A673 (cell line): ENCODE measurements around the gene LRFN4.

Experiments
- EZH2 ChIP-seq: fragments of 200-600 bp; sonication (generic); IDR thresholded peaks from 2 replicates; pipeline ENCODE4 v1.6.1; 2017; ENCODE audit warnings: borderline replicate concordance, low read depth, mild to moderate bottlenecking, mixed read lengths, antibody characterized with exemption, low read length; ENCODE audit not compliant: poor library complexity, severe bottlenecking
- TF ChIP-seq, protein P1 (sequence below): fragments of 300-800, 200-600 bp; sonication (generic); conservative IDR thresholded peaks from 2 replicates; pipeline ENCODE4 v1.5.1; 2017; ENCODE audit warnings: low read depth, mild to moderate bottlenecking, antibody characterized with exemption, low read length, moderate library complexity, mixed read lengths

DNA sequence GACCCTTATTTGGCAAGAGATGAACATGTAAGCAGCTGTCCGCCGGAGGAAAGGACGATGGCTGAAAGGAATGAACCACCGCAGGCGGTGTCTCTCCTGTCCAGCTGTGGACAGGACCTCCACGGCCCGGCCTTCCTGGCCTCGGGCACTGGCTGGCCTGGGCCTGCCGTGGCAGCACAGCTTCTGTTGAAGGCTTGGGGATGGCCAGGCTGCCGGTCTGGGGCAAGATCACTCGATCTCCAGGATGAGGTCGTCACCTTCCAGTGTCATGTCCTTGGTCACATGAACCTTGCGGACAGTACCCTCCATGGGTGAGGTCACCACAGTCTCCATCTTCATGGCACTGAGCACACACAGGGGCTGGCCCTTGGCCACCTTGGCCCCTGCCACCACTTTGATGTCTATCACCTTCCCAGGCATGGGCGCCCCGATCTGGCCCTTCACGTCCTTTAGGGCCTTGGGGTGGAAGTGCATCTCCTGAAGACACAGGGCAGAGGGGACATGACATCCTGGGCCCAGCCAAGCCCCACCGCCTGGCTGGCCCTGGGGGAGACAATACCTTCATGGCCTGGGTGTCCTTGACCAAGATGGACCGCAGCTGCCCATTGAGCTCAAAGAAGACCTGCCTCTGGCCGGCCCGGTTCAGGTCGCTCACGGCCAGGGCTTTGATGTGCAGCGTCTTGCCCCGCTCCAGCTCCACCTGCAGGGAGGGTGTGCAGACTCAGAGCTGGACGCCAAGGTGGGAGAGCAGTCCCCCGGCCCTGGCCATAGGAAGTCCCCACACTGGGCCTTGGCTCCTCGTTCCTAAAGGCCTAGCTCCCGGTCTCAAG lies 8.0 kb upstream of the LRFN4 start:
- TF ChIP-seq, protein P1, sequence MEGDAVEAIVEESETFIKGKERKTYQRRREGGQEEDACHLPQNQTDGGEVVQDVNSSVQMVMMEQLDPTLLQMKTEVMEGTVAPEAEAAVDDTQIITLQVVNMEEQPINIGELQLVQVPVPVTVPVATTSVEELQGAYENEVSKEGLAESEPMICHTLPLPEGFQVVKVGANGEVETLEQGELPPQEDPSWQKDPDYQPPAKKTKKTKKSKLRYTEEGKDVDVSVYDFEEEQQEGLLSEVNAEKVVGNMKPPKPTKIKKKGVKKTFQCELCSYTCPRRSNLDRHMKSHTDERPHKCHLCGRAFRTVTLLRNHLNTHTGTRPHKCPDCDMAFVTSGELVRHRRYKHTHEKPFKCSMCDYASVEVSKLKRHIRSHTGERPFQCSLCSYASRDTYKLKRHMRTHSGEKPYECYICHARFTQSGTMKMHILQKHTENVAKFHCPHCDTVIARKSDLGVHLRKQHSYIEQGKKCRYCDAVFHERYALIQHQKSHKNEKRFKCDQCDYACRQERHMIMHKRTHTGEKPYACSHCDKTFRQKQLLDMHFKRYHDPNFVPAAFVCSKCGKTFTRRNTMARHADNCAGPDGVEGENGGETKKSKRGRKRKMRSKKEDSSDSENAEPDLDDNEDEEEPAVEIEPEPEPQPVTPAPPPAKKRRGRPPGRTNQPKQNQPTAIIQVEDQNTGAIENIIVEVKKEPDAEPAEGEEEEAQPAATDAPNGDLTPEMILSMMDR, result no peak
- TF ChIP-seq EZH2, result no peak
